ENCODE data around the gene ZNF813. TPM values are rescaled to one million over a fixed set of nuclear protein-coding genes. Genes with fewer than 3 reads are reported as not detected.
"Not testable (repeated sequence)": the region's sequence is repeated elsewhere in the genome, so short reads cannot be mapped to it uniquely, and the experiment has no call there.

Gene ZNF813
- total and polyA plus RNA-seq, 9 of the 15 experiments (the other 6 are each of a cell fraction or from before 2014, with no cell fraction given) = 1.3 to 8.0 (median 5.3) TPM

DNA sequence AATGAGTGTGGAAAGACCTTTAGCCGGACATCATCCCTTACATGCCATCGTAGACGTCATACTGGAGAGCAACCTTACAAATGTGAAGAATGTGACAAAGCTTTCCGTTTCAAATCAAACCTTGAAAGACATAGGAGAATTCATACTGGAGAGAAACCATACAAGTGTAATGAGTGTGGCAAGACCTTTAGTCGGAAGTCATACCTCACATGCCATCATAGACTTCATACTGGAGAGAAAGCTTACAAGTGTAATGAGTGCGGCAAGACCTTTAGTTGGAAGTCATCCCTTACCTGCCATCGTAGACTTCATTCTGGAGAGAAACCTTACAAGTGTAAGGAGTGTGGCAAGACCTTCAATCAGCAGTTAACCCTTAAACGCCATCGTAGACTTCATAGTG, 11.7 kb upstream of the ZNF813 start:
- Histone ChIP-seq H3K4me2 (ENCODE audit: insufficient read depth, low read length) (no peak overlapping the region), H3K4me3 (no peak overlapping the region), H3K27ac (ENCODE audit: extremely low read depth, low read depth, low read length) (no peak overlapping the region), H4K20me1 (replicated peaks; ENCODE audit: control insufficient read depth, insufficient read depth, low read length) (no peaks in the 10 kb centered on the region), H3K9ac (ENCODE audit: insufficient read depth in 1 of 2, low read depth in 2 of 2, low read length in 2 of 2) (no peak overlapping the region), H3K79me2 (ENCODE audit: control insufficient read depth, insufficient read depth, low read length) (no peaks in the 10 kb centered on the region), H3K9me3 (replicated peaks; ENCODE audit: control insufficient read depth, insufficient read depth, low read depth, low read length) (peaks cover 38% of the 10 kb centered on the region), H3K36me3 (ENCODE audit: control insufficient read depth, insufficient read depth, low read length) (peaks cover 37% of the 10 kb centered on the region), H2AFZ (ENCODE audit: low read depth, low read length) (no peak overlapping the region), H3K9me1 (ENCODE audit: control insufficient read depth, insufficient read depth, low read length) (no peaks in the 10 kb centered on the region), H3K27me3 (ENCODE audit: control insufficient read depth in 2 of 2, insufficient read depth in 2 of 2, low read length in 2 of 2) (no peaks in the 10 kb centered on the region), H3K4me1 (replicated peaks in 1 of 2; ENCODE audit: control insufficient read depth in 2 of 2, insufficient read depth in 2 of 2, low read length in 2 of 2) (no peaks in the 10 kb centered on the region)
- intact Hi-C loops (cut with micrococcal nuclease) (no loop called here), in situ Hi-C loops (cut with MboI) (no loop called here)
- POLR2A ChIA-PET = no interaction called here
- no peak for ATAC-seq
- no peak for DNase-seq (ENCODE audit: extremely low read depth in 1 of 4, low spot score in 3 of 4)
- CTCF ChIA-PET (ENCODE audit: low intra/inter-chr PET ratio) = no interaction called here
- no peak for TF ChIP-seq RHOXF2B (CRISPR knock-in tag; conservative IDR thresholded peaks at IDR 0.05)
- 0 out of 2 replicates have a peak, but pooled peaks have one; percentile 49 for TF ChIP-seq ZNF274 (IDR thresholded peaks at IDR 0.05; ENCODE audit: borderline replicate concordance, low read depth, low read length)
- FAIRE-seq = no peak
- BruUV-seq (replicated peaks) = no TSS peak
- WGBS (ENCODE audit: insufficient coverage, low coverage, missing lambda C conversion rate) = 94% methylated on average over 9 of the region's 9 CpGs

DNA sequence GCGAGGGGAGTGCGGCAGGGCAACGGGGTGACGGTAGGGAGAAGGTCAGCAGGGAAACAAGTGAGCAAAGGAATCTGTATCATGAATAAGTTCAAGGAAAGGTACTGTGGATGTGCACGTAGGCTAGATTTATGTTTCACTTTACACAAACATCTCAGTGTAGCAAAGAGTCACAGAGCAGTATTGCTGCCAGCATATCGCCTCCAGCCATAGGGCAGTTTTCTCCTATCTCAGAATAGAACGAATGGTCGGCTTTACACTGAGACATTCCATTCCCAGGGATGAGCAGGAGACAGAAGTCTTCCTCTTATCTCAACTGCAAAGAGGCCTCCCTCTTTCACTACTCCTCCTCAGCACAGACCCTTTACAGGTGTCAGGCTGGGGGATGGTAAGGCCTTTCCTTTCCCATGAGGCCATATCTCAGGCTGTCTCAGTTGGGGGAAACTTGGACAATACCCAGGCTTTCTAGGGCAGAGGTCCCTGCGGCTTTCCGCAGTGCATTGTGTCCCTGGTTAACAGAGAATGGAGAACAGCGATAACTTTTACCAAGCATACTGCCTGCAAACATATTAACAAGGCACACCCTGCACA, 7.3 kb upstream of the ZNF813 start:
- in situ Hi-C loops (cut with MboI); POLR2A ChIA-PET; H3K79me2 ChIP-seq (ENCODE audit: control insufficient read depth, insufficient read depth, low read length); DNase-seq (ENCODE audit: extremely low read depth in 1 of 4, low spot score in 3 of 4); H3K9me1 ChIP-seq (ENCODE audit: control insufficient read depth, insufficient read depth, low read length); H2AFZ ChIP-seq (ENCODE audit: low read depth, low read length); H3K27me3 ChIP-seq (ENCODE audit: control insufficient read depth in 2 of 2, insufficient read depth in 2 of 2, low read length in 2 of 2); BruUV-seq (replicated peaks); H3K27ac ChIP-seq (ENCODE audit: extremely low read depth, low read depth, low read length); ATAC-seq; H3K4me2 ChIP-seq (ENCODE audit: insufficient read depth, low read length); H3K9ac ChIP-seq (ENCODE audit: insufficient read depth in 1 of 2, low read depth in 2 of 2, low read length in 2 of 2); H3K36me3 ChIP-seq (ENCODE audit: control insufficient read depth, insufficient read depth, low read length); H3K4me3 ChIP-seq; FAIRE-seq; intact Hi-C loops (cut with micrococcal nuclease); CTCF ChIA-PET (ENCODE audit: low intra/inter-chr PET ratio); H4K20me1 ChIP-seq (replicated peaks; ENCODE audit: control insufficient read depth, insufficient read depth, low read length); H3K4me1 ChIP-seq (replicated peaks in 1 of 2; ENCODE audit: control insufficient read depth in 2 of 2, insufficient read depth in 2 of 2, low read length in 2 of 2): not testable (repeated sequence)
- 70% methylated on average over 10 of the region's 11 CpGs for WGBS (ENCODE audit: insufficient coverage, low coverage, missing lambda C conversion rate)
- peaks cover 22% of the 10 kb centered on the region for H3K9me3 ChIP-seq (replicated peaks; ENCODE audit: control insufficient read depth, insufficient read depth, low read depth, low read length)

Measured in K562 (cell line).